UCSD-AML1 (cell line): ENCODE results near the gene GIMAP1.
"Not testable (repeated sequence)": the region's sequence is repeated elsewhere in the genome, so short reads cannot be mapped to it uniquely, and the experiment has no call there.

ENCODE experiments used
- DNase-seq: peaks from one replicate; lab custom pipeline; 2025; ENCODE audit not compliant: unreplicated experiment; lab: John Stamatoyannopoulos, UW

The GIMAP1 gene

GRCh38 chr7:150716368-150716767 lies at the start of gene GIMAP1:
Gene GIMAP1, plus strand, starts transcription at chr7:150716613. Its CDS starts 2,435 bp downstream, at chr7:150719048.
- DNase-seq, result peak; percentile 40

- no peak for DNase-seq
These were observed 47.9 kb upstream of the GIMAP1 start for GRCh38 chr7:150668472-150668911.

GRCh38 chr7:150668977-150669376 lies 47.4 kb upstream of the GIMAP1 start:
- no peak for DNase-seq

- DNase-seq, result not testable (repeated sequence)
These were observed 44.4 kb upstream of the GIMAP1 start for GRCh38 chr7:150671798-150672585.

GRCh38 chr7:150675714-150676113 lies 40.7 kb upstream of the GIMAP1 start:
- DNase-seq, result no peak

- not testable (repeated sequence) for DNase-seq
These were observed 40.1 kb upstream of the GIMAP1 start for GRCh38 chr7:150676276-150676675.

GRCh38 chr7:150676854-150677253 lies 39.6 kb upstream of the GIMAP1 start:
- DNase-seq, result not testable (repeated sequence)

- not testable (repeated sequence) for DNase-seq
These were observed 37.8 kb upstream of the GIMAP1 start for GRCh38 chr7:150678601-150679000.

- not testable (repeated sequence) for DNase-seq
These were observed 36.0 kb upstream of the GIMAP1 start for GRCh38 chr7:150680364-150680763.

- no peak for DNase-seq
These were observed 31.0 kb upstream of the GIMAP1 start, which contains the start of gene GIMAP2 for GRCh38 chr7:150685219-150686029. Gene GIMAP2, plus strand, starts transcription at chr7:150685706. Its CDS starts 1,354 bp downstream, at chr7:150687060.

GRCh38 chr7:150686030-150686631 lies 30.3 kb upstream of the GIMAP1 start:
- DNase-seq, result no peak

- DNase-seq, result no peak
These were observed 27.8 kb upstream of the GIMAP1 start for GRCh38 chr7:150688630-150689029.

GRCh38 chr7:150695654-150696053 lies 20.8 kb upstream of the GIMAP1 start:
- DNase-seq, result no peak

GRCh38 chr7:150703209-150703608 lies 13.2 kb upstream of the GIMAP1 start:
- no peak for DNase-seq

GRCh38 chr7:150715293-150715692 lies 1.1 kb upstream of the GIMAP1 start:
- no peak for DNase-seq

GRCh38 chr7:150715738-150716137 lies 675 bp upstream of the GIMAP1 start:
- no peak for DNase-seq

GRCh38 chr7:150716939-150717338 lies 526 bp downstream of the GIMAP1 start:
- no peak for DNase-seq

GRCh38 chr7:150717814-150718420 lies 1.5 kb downstream of the GIMAP1 start:
- no peak for DNase-seq

- no peak for DNase-seq
These were observed 3.0 kb downstream of the GIMAP1 start for GRCh38 chr7:150719436-150719835.

- no peak for DNase-seq
These were observed 3.8 kb downstream of the GIMAP1 start for GRCh38 chr7:150719960-150720891.
